GM18507 (cell line): Measurements from ENCODE around the gene NUP214.
"Not testable (repeated sequence)": the region's sequence is repeated elsewhere in the genome, so short reads cannot be mapped to it uniquely, and the experiment has no call there.

Experiments used
- DNase-seq: peaks from one replicate; pipeline ENCODE4 v3.0.0; 2011; ENCODE audit warnings: low read depth; ENCODE audit not compliant: insufficient read length; ENCODE audit errors: extremely low spot score
- FAIRE-seq: peaks from 2 replicates; lab custom pipeline; 2011; peaks lifted over from hg19 to GRCh38; lab: Jason Lieb, UNC

Gene NUP214

GRCh38 chr9:131095666-131096268 lies 29.6 kb upstream of the NUP214 start:
- FAIRE-seq (no peak), DNase-seq (no peak)

- FAIRE-seq (no peak), DNase-seq (no peak)
Observed at GRCh38 chr9:131096269-131097125, 28.9 kb upstream of the NUP214 start, which contains the start of gene AIF1L. AIF1L (plus strand) TSS chr9:131096531; CDS start chr9:131096630, 99 bp downstream.

- DNase-seq (no peak), FAIRE-seq (no peak)
Observed at GRCh38 chr9:131097126-131097947, 28.0 kb upstream of the NUP214 start.

- DNase-seq (no peak), FAIRE-seq (no peak)
Observed at GRCh38 chr9:131097948-131098278, 27.5 kb upstream of the NUP214 start.

GRCh38 chr9:131098391-131099101 lies 26.8 kb upstream of the NUP214 start:
- DNase-seq (no peak), FAIRE-seq (no peak)

- DNase-seq (no peak), FAIRE-seq (no peak)
Observed at GRCh38 chr9:131099102-131099606, 26.2 kb upstream of the NUP214 start.

- not testable (repeated sequence) for DNase-seq, FAIRE-seq
Observed at GRCh38 chr9:131099845-131100244, 25.5 kb upstream of the NUP214 start.

GRCh38 chr9:131100445-131100844 lies 24.9 kb upstream of the NUP214 start:
- FAIRE-seq (no peak), DNase-seq (no peak)

- DNase-seq, result no peak
- FAIRE-seq, result no peak
Observed at GRCh38 chr9:131101207-131101964, 24.0 kb upstream of the NUP214 start.

GRCh38 chr9:131103024-131103423 lies 22.4 kb upstream of the NUP214 start:
- DNase-seq (no peak), FAIRE-seq (no peak)

- no peak for DNase-seq
- no peak for FAIRE-seq
Observed at GRCh38 chr9:131103535-131103934, 21.9 kb upstream of the NUP214 start.

- DNase-seq (no peak), FAIRE-seq (no peak)
Observed at GRCh38 chr9:131104016-131104740, 21.2 kb upstream of the NUP214 start.

GRCh38 chr9:131105952-131106351 lies 19.4 kb upstream of the NUP214 start:
- no peak for DNase-seq
- FAIRE-seq, result no peak

- FAIRE-seq (no peak), DNase-seq (no peak)
Observed at GRCh38 chr9:131107760-131108159, 17.6 kb upstream of the NUP214 start.

- no peak for DNase-seq
- no peak for FAIRE-seq
Observed at GRCh38 chr9:131111186-131111853, 14.1 kb upstream of the NUP214 start.

GRCh38 chr9:131111854-131112311 lies 13.5 kb upstream of the NUP214 start:
- FAIRE-seq, result no peak

GRCh38 chr9:131112374-131113154 lies 12.8 kb upstream of the NUP214 start:
- DNase-seq (no peak), FAIRE-seq (no peak)

More at GRCh38 chr9:131111854-131112311, 13.5 kb upstream of the NUP214 start:
- no peak for DNase-seq
